IPS-15b (cell line): ENCODE data around the gene TELO2.

Experiments used
- H3K27me3 ChIP-seq: one replicate; pipeline ENCODE4 v1.6.1; 2013; ENCODE audit warnings: low read length; ENCODE audit not compliant: control insufficient read depth, insufficient read depth
- H3K36me3 ChIP-seq: one replicate; pipeline ENCODE4 v1.6.1; 2013; ENCODE audit warnings: low read length; ENCODE audit not compliant: control insufficient read depth, insufficient read depth
- H3K4me1 ChIP-seq: one replicate; pipeline ENCODE4 v1.6.1; 2013; ENCODE audit warnings: mild to moderate bottlenecking, low read length; ENCODE audit not compliant: control insufficient read depth, insufficient read depth
- H3K4me3 ChIP-seq: one replicate; pipeline ENCODE4 v1.5.1; 2013; ENCODE audit warnings: low read depth, low read length
- H3K9ac ChIP-seq: one replicate; pipeline ENCODE4 v1.6.1; 2013; ENCODE audit warnings: low read depth, mild to moderate bottlenecking, low read length
- H3K9me3 ChIP-seq: one replicate; pipeline ENCODE4 v1.6.1; 2013; ENCODE audit warnings: mild to moderate bottlenecking, low read length; ENCODE audit not compliant: control insufficient read depth, insufficient read depth

Gene TELO2

DNA sequence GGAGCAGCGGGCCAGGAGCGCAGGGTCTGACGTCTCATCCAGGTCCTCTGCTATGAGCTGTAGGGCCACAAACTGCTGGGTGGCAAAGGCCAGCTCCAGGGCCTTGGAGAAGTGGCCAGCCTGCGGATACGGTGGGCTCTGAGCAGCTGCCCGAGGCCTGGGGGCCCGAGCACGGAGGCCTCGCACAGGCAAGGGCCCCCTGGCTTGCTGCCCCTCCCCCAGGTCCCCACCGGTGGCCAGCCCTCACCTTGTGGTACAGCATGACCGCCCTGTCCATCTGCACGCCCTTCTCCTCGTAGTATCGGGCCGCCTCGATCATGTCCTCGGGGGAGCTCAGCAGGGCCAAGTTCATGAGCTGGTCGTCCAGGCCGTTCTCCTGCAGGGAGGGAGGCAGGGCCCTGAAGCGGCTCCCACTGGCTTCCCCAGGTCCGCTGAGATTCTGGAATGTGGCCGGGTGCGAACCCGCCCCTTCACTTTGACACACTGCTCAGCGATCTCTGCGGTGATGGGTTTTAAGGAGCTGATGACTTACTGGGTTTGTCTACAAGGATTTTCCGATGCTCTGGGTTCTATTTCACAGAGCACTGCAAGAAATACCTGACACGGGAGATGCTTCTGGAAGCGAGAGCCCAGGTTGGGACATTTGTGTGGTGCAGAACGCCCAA is 30.6 kb downstream of the TELO2 start:
- no peak overlapping the region for H3K9ac ChIP-seq
- H3K36me3 ChIP-seq = peaks cover 1% of the 10 kb centered on the region
- no peaks in the 10 kb centered on the region for H3K27me3 ChIP-seq
- no peak overlapping the region for H3K4me3 ChIP-seq
- no peaks in the 10 kb centered on the region for H3K9me3 ChIP-seq
- H3K4me1 ChIP-seq = no peaks in the 10 kb centered on the region

DNA sequence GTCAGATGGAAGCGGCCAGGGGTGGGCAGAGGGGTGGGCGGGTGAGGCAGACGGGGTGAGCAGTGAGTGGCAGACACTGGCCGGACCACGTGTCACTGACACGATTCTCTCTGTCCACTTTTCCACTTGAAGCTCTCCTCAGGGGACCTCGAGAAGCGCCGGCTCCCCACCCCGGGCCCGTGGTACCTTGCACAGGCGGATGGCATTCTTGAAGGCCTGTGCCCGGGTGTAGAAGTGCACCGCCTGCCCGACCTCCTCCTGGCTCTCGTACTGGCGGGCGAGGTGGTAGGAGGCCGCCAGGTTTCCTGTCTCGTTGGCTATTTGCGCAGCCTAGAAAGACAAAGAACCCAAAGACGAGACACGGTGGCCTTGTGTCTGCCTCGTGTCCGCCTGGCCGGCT is 31.2 kb downstream of the TELO2 start:
- H3K36me3 ChIP-seq = no peaks in the 10 kb centered on the region
- no peak overlapping the region for H3K4me3 ChIP-seq
- H3K27me3 ChIP-seq = no peaks in the 10 kb centered on the region
- H3K9me3 ChIP-seq = no peaks in the 10 kb centered on the region
- no peak overlapping the region for H3K9ac ChIP-seq
- H3K4me1 ChIP-seq = no peaks in the 10 kb centered on the region

GRCh38 chr16:1525871-1526607 is 32.9 kb downstream of the TELO2 start:
- H3K4me3 ChIP-seq = no peak overlapping the region
- no peaks in the 10 kb centered on the region for H3K27me3 ChIP-seq
- no peak overlapping the region for H3K9ac ChIP-seq
- H3K4me1 ChIP-seq = no peaks in the 10 kb centered on the region
- H3K9me3 ChIP-seq = no peaks in the 10 kb centered on the region
- no peaks in the 10 kb centered on the region for H3K36me3 ChIP-seq

GRCh38 chr16:1526608-1527555 is 33.7 kb downstream of the TELO2 start:
- no peaks in the 10 kb centered on the region for H3K4me1 ChIP-seq
- no peaks in the 10 kb centered on the region for H3K36me3 ChIP-seq
- H3K9me3 ChIP-seq = no peaks in the 10 kb centered on the region
- H3K4me3 ChIP-seq = no peak overlapping the region
- H3K9ac ChIP-seq = no peak overlapping the region
- no peaks in the 10 kb centered on the region for H3K27me3 ChIP-seq

DNA sequence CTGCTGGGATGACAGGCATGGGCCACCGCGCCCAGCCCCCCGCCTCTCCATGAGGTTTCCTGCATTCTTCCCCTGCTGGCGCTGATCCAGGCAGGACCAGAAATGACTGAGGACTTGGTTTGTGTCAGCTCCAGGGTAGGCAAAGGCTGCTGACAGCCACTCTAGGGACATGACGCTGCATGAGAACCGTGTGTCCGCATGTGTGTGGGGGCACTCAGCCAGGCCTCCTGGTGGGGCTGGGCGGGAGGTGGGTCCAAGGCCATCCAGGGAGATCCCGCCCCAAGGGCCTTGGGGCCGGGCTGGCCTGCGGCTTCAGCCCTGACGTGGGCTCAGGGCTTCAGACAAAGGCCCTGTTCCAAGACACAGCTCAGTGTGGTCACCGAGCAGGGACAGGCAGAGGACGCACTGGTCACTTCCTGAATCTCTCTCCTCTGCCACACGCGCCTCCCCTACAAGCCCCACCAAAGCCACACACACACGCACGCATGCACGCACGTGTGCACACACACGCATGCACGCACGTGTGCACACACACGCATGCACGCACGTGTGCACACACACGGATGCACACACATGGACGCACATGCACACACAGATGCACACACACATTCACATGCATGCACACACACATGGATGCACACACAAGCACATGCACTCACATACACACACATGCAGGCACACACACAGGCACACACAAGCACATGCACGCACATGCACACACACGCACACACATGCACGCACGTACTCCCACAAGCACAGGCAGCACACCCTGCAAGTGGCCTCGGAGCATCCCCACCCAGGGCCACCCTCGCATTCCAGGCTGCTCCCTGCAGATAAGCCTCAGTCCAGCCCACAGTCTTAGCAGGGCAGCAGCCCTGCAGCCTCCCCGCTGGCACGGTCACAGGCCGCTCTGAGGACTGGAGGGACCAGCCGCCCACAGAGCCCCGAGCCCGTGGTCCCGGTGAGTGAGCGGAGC is 35.0 kb downstream of the TELO2 start:
- no peaks in the 10 kb centered on the region for H3K4me1 ChIP-seq

DNA sequence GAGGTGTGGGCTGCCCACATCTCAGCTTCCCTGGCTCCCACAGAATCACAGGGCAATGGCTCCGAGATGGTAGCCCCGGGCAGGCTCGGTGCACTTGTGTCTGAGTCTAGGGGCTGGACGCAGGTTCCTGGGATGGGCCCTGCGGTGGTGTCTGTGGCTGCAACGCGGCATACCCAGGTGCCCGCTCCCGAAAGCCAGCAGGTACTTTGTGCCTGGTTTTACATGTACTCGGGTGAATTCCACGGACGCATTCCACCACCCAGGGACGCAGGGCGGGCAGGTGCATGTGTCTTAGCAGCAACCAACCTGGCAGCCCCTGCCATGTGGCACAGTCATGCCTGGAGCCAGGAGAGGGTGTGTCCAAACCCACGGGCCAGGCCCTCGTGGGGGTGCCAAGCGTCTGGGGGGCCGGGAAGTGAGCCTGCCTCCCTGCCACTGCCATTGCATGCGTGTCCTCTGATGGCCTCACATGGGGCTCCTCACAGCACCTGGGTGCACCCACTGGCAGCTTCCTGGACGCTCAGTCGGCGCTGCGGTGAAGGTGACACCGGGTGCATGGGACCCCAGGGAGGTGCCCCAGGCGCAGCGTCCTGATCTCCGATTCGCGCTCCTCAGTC is 35.9 kb downstream of the TELO2 start:
- no peaks in the 10 kb centered on the region for H3K4me1 ChIP-seq
- no peak overlapping the region for H3K9ac ChIP-seq
- no peaks in the 10 kb centered on the region for H3K9me3 ChIP-seq
- H3K4me3 ChIP-seq = no peak overlapping the region
- H3K36me3 ChIP-seq = no peaks in the 10 kb centered on the region
- H3K27me3 ChIP-seq = no peaks in the 10 kb centered on the region

More for the DNA sequence above, 35.0 kb downstream of the TELO2 start:
- no peak overlapping the region for H3K4me3 ChIP-seq
- no peak overlapping the region for H3K9ac ChIP-seq
- no peaks in the 10 kb centered on the region for H3K27me3 ChIP-seq
- no peaks in the 10 kb centered on the region for H3K9me3 ChIP-seq
- H3K36me3 ChIP-seq = no peaks in the 10 kb centered on the region

DNA sequence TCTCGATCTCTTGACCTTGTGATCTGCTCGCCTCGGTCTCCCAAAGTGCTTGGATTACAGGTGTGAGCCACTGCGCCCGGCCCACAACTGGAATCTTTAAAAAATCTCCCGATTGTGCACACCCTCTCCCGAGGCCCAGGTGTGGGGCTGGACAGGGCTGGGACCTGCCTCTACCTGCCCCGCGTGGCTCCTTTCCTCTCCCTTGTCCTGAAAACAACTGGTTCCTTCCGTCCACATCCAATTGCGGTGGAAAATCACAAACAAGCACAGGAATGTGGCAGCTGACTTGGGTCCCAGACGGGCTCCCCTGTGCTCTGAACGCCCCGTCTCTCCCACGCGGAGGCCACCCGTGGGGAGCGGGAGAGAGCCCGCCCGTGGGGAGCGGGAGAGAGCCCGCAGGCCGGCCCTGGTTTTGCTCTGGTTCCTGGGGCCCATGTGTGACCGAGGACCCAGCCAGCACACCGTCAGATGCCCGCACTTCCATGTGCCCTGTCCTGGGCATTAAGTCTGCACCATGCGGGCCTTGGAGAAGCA is 37.3 kb downstream of the TELO2 start:
- H3K9me3 ChIP-seq = no peaks in the 10 kb centered on the region
- no peak overlapping the region for H3K9ac ChIP-seq
- no peaks in the 10 kb centered on the region for H3K27me3 ChIP-seq
- no peaks in the 10 kb centered on the region for H3K4me1 ChIP-seq
- H3K4me3 ChIP-seq = no peak overlapping the region
- H3K36me3 ChIP-seq = no peaks in the 10 kb centered on the region

DNA sequence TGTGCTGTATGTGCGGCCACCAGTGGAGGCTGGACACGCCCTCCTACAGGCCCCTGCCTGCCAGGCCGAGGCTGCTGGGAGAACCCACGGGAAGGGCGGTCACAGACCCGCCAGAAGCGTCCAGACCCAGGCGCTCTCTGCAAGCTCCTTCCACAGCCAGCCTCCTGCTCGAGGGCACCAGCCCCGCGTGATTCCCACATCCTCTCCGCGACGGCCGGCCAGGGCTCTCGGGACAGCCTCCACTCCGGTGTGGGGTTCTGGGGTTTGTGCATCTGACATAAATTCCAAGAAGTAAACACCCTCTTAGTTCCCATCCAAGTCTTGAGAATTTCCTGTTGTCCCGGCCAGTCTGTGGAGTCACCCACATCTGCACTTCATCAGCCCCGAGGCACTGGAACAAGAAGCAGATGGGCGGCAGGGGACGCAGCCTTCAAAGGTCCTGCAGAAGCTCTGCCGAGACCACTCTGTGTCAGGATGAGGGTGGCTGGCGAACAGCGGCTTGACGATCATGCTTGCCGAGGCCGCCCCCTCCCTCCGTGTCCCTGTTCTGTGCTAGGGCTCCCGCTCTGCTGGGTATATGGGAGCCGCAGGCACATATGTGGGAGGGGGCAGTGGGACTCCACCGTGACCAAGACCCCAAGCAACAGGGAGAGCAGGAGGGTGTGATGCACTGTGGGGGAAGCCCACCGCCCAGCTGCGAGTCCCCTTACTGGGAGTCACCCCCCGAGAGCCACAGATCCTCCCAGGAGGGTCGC is 37.9 kb downstream of the TELO2 start:
- Histone ChIP-seq H3K4me1 (no peaks in the 10 kb centered on the region), H3K9ac (no peak overlapping the region)

GRCh38 chr16:1531638-1531910 is 38.4 kb downstream of the TELO2 start:
- Histone ChIP-seq H3K9me3 (no peaks in the 10 kb centered on the region), H3K4me3 (no peak overlapping the region), H3K4me1 (no peaks in the 10 kb centered on the region), H3K9ac (no peak overlapping the region), H3K36me3 (peaks cover under 1% of the 10 kb centered on the region), H3K27me3 (no peaks in the 10 kb centered on the region)

More for the DNA sequence above, 37.9 kb downstream of the TELO2 start:
- H3K36me3 ChIP-seq = no peaks in the 10 kb centered on the region
- H3K9me3 ChIP-seq = no peaks in the 10 kb centered on the region
- H3K4me3 ChIP-seq = no peak overlapping the region
- no peaks in the 10 kb centered on the region for H3K27me3 ChIP-seq

DNA sequence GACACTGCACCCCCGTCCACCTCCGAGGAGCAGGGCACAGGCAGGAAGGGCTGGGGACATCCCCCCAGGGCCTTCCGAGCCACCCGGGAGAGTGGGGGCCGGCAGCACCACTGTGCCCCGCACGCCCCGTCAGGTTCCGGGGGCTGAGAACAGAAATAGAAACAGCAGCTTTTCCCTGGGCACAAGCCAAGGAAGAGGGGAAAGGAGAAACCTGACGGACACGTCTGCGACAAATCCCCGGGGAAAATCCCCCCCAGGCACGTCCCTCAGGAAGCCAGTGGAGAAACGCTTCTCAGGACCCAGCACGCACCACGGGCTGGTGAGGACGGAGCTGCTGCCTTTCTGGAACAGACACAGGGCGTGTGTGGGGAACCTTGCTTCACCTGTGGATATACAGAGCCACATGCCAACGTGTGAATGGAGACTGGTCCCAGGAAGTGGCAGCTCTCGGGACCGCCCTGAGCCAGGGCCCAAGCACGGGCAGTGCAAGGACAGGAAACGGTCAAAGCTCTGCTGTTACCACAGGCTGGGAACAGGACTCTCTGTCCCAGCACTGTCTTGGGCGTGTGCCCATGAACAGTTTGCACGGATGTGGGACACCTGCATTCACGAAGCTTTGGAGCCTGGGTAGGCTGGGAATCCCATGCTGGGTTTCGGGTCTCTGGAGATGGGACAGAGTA is 39.1 kb downstream of the TELO2 start:
- Histone ChIP-seq H3K4me1 (no peaks in the 10 kb centered on the region), H3K4me3 (no peak overlapping the region), H3K36me3 (peaks cover 5% of the 10 kb centered on the region), H3K9me3 (no peaks in the 10 kb centered on the region), H3K9ac (no peak overlapping the region), H3K27me3 (no peaks in the 10 kb centered on the region)
